SKM-1 treated with dmso at 0.1 percent for 144 hours (cell line): ENCODE results near the gene OR8K5.
"Not testable (repeated sequence)": the region's sequence is repeated elsewhere in the genome, so short reads cannot be mapped to it uniquely, and the experiment has no call there.

Source experiments
- DNase-seq: peaks from one replicate; lab custom pipeline; 2025; ENCODE audit not compliant: unreplicated experiment; lab: John Stamatoyannopoulos, UW

Gene OR8K5

GRCh38 chr11:56160217-56160616 lies at the start of gene OR8K5:
Gene OR8K5, minus strand, starts transcription at chr11:56160317. Its CDS starts 0 bp downstream, at chr11:56160317.
- DNase-seq = no peak

GRCh38 chr11:56207790-56208189 lies 47.7 kb upstream of the OR8K5 start:
- DNase-seq = no peak

- DNase-seq = no peak
Observed at GRCh38 chr11:56197367-56197766, 37.2 kb upstream of the OR8K5 start.

GRCh38 chr11:56196705-56197104 lies 36.6 kb upstream of the OR8K5 start:
- DNase-seq = no peak

- no peak for DNase-seq
Observed at GRCh38 chr11:56188602-56189001, 28.5 kb upstream of the OR8K5 start.

- DNase-seq = no peak
Observed at GRCh38 chr11:56183459-56183858, 23.3 kb upstream of the OR8K5 start.

GRCh38 chr11:56176318-56176717 lies 16.2 kb upstream of the OR8K5 start, which contains the start of gene OR5J2:
Gene OR5J2, plus strand, starts transcription at chr11:56176618. Its CDS starts 0 bp downstream, at chr11:56176618.
- no peak for DNase-seq

- no peak for DNase-seq
Observed at GRCh38 chr11:56172256-56172830, 12.2 kb upstream of the OR8K5 start.

GRCh38 chr11:56163804-56164203 lies 3.7 kb upstream of the OR8K5 start:
- no peak for DNase-seq

- DNase-seq = no peak
Observed at GRCh38 chr11:56152333-56152732, 7.8 kb downstream of the OR8K5 start.

GRCh38 chr11:56151376-56151775 lies 8.7 kb downstream of the OR8K5 start:
- no peak for DNase-seq

GRCh38 chr11:56143681-56144080 lies 16.4 kb downstream of the OR8K5 start:
- not testable (repeated sequence) for DNase-seq

- no peak for DNase-seq
Observed at GRCh38 chr11:56140151-56140661, 19.9 kb downstream of the OR8K5 start, which contains the start of gene OR8J3. Gene OR8J3, minus strand, starts transcription at chr11:56140201. Its CDS starts 2,483 bp downstream, at chr11:56137718.

- no peak for DNase-seq
Observed at GRCh38 chr11:56122073-56122472, 38.0 kb downstream of the OR8K5 start, which contains the start of gene OR8H3. Gene OR8H3, plus strand, starts transcription at chr11:56122373. Its CDS starts 0 bp downstream, at chr11:56122373.
